ENCODE measurements around the gene BCL11B. TPM values are rescaled to one million over a fixed set of nuclear protein-coding genes. Genes with fewer than 3 reads are reported as not detected.

BCL11B gene
- total and polyA plus RNA-seq, 5 experiments from 2014 or later = 8.2 to 209 (median 12.1) TPM

- H3K27ac Mint-ChIP-seq = no peak overlapping the region
- H3K4me3 Mint-ChIP-seq = no peak overlapping the region
- POLR2A ChIA-PET = no interaction called here
- ATAC-seq = no peak
- DNase-seq = no peak
- no peaks in the 10 kb centered on the region for H3K9me3 Mint-ChIP-seq
- H3K27me3 Mint-ChIP-seq = no peaks in the 10 kb centered on the region
- H3K4me1 Mint-ChIP-seq = peaks cover 6 to 14% (median 12%) of the 10 kb centered on the region in 4 donors
- H3K36me3 Mint-ChIP-seq = no peaks in the 10 kb centered on the region
These were observed 126.7 kb downstream of the BCL11B start for GRCh38 chr14:99145307-99145706.

- H3K36me3 Mint-ChIP-seq = no peaks in the 10 kb centered on the region
- H3K9me3 Mint-ChIP-seq = no peaks in the 10 kb centered on the region
- no peak for DNase-seq
- no peaks in the 10 kb centered on the region for H3K27me3 Mint-ChIP-seq
- POLR2A ChIA-PET = no interaction called here
- peaks cover 6 to 18% (median 12%) of the 10 kb centered on the region in 4 donors for H3K4me1 Mint-ChIP-seq
- ATAC-seq = no peak
- no peak overlapping the region for H3K27ac Mint-ChIP-seq
- no peak overlapping the region for H3K4me3 Mint-ChIP-seq
These were observed 128.2 kb downstream of the BCL11B start for GRCh38 chr14:99143793-99144192.

- Mint-ChIP-seq H3K4me1 (peaks cover 9 to 20% (median 16%) of the 10 kb centered on the region in 4 donors), H3K36me3 (no peaks in the 10 kb centered on the region)
- POLR2A ChIA-PET = no interaction called here
These were observed 128.9 kb downstream of the BCL11B start for GRCh38 chr14:99143126-99143525.

DNA sequence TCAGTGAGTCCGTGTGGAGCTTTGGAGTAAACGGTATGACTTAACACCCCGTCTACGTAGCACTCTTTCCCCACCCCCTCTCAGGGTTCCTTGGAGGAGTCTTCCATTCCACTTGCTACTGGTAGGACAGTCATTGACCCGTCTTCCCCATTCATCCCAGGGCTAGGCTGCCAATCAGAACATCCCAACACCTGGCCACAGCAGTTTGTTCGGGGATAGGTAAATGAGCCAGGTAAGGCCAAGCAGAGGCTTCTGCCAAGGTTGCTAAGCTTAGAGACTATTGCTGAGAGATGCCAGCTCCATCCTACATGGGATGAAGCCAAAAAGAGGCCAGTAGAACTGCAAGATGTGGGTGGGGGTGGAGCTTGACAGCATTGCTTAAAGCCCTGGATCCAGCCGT lies 130.8 kb downstream of the BCL11B start:
- no peak overlapping the region for H3K4me3 Mint-ChIP-seq
- peak overlapping the region in 1 of 10 donors; percentile 38 for H3K27ac Mint-ChIP-seq
- H3K4me1 Mint-ChIP-seq = peaks cover 19 to 30% (median 29%) of the 10 kb centered on the region in 4 donors
- DNase-seq (no peak), ATAC-seq (no peak)
- peaks cover 0 to 2% (median 0%) of the 10 kb centered on the region in 9 donors for H3K9me3 Mint-ChIP-seq
- POLR2A ChIA-PET = no interaction called here
- H3K36me3 Mint-ChIP-seq = no peaks in the 10 kb centered on the region
- H3K27me3 Mint-ChIP-seq = no peaks in the 10 kb centered on the region

More at GRCh38 chr14:99143126-99143525, 128.9 kb downstream of the BCL11B start:
- DNase-seq = no peak
- ATAC-seq = no peak
- peak overlapping the region in 3 of 10 donors; percentile 47 to 72 (median 51) for H3K27ac Mint-ChIP-seq
- H3K9me3 Mint-ChIP-seq = no peaks in the 10 kb centered on the region
- H3K27me3 Mint-ChIP-seq = no peaks in the 10 kb centered on the region
- H3K4me3 Mint-ChIP-seq = no peak overlapping the region

DNA sequence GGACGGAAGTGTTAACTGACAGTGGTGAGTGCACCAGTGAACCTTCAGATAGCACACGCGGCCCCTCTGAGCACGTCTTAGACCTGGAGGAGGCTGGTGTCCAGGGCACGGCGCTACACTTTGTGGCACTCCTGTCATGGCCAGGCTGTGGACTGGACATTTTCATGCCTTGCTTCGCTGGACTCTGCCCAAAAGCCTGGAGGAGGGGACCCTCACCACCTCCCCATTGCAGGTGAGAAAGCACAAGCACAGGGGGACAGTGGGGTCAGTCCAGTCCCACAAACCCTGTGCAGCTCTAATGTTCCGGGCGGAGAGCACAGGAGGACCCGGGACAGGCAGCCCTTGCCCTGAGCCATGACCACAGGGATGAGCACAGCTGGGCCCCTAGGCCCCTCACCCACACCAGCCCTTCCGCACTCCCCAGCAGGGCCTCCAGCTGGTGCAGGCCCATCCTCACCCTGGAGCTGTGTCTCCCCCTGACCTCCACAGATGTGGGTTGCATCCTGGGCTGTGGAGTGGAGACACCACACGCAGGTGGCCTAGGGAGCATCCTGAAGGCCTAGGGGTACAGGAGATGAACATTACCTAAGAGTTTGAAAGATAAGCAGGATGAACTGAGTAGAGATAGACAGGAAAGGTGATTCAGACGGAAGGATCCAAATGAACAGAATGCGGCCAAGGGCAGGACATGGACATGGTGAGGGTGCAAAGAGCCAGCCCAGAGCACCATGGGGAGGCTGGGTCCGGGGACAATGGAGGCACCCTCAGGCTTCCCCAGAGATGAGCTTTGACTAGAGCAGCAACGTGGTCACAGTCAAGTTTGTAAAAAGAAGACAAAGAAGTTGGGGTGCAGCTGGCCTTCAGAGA lies 132.8 kb downstream of the BCL11B start:
- Mint-ChIP-seq H3K27ac (peak overlapping the region in 2 of 10 donors; percentile 23 to 50), H3K36me3 (no peaks in the 10 kb centered on the region), H3K4me3 (no peak overlapping the region), H3K9me3 (peaks cover 0 to 2% (median 0%) of the 10 kb centered on the region in 9 donors), H3K4me1 (peaks cover 17 to 37% (median 29%) of the 10 kb centered on the region in 4 donors), H3K27me3 (no peaks in the 10 kb centered on the region)
- no peak for ATAC-seq
- DNase-seq = no peak
- POLR2A ChIA-PET = no interaction called here

GRCh38 chr14:99137913-99138571 lies 134.0 kb downstream of the BCL11B start:
- ATAC-seq (peak; percentile 73 to 82), DNase-seq (peak in 2 of 10 donors; percentile 17 to 36)
- POLR2A ChIA-PET = no interaction called here
- peaks cover 0 to 2% (median 0%) of the 10 kb centered on the region in 9 donors for H3K9me3 Mint-ChIP-seq
- peaks cover 14 to 43% (median 29%) of the 10 kb centered on the region in 4 donors for H3K4me1 Mint-ChIP-seq
- H3K27ac Mint-ChIP-seq = peak overlapping the region in 8 of 10 donors; percentile 18 to 71 (median 44)
- peaks cover 0 to 2% (median 0%) of the 10 kb centered on the region in 3 donors for H3K36me3 Mint-ChIP-seq
- no peaks in the 10 kb centered on the region for H3K27me3 Mint-ChIP-seq
- peak overlapping the region in 9 of 10 donors; percentile 27 to 83 (median 61) for H3K4me3 Mint-ChIP-seq

DNA sequence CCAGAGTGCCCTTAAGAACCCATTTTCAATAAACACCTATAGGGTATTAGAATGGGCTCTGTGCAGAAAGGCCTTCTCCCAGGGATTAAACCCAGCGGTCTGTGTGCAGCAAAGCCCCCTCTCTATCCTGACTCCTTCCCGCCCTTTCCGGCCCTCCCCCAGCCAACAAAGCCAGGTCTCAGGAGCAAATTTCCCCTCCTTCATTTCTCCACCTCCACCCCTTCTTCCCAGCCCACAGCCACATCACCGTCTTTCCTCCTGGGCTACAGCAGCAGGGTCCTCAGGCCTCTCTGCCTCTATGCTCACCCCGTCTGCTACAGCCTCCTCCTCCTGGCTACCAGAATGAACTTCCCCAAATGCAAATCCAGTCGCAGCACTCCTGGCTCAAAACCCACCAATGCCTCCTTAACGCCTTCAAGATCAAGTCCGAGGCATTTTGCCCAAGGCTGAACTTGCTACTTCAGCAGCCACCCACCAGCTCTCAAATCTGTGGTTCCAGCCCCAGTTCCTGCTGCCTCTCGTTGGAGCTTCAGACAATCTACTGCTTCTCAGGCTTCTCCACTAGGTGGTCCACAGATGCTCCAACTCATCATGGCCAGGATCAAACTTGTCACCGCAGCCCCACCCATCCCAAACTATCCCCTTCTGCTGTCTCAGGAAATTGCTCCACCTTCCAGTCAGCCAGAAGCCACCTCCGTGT lies 134.8 kb downstream of the BCL11B start:
- Mint-ChIP-seq H3K36me3 (peaks cover 0 to 2% (median 0%) of the 10 kb centered on the region in 3 donors), H3K27ac (peak overlapping the region in 8 of 10 donors; percentile 0 to 83 (median 41)), H3K27me3 (no peaks in the 10 kb centered on the region), H3K9me3 (peaks cover 0 to 2% (median 0%) of the 10 kb centered on the region in 9 donors), H3K4me3 (peak overlapping the region in 8 of 10 donors; percentile 39 to 83 (median 63)), H3K4me1 (peaks cover 14 to 45% (median 29%) of the 10 kb centered on the region in 4 donors)
- ATAC-seq (peak; percentile 29 to 39), DNase-seq (peak in 1 of 10 donors; percentile 9)
- POLR2A ChIA-PET = no interaction called here

DNA sequence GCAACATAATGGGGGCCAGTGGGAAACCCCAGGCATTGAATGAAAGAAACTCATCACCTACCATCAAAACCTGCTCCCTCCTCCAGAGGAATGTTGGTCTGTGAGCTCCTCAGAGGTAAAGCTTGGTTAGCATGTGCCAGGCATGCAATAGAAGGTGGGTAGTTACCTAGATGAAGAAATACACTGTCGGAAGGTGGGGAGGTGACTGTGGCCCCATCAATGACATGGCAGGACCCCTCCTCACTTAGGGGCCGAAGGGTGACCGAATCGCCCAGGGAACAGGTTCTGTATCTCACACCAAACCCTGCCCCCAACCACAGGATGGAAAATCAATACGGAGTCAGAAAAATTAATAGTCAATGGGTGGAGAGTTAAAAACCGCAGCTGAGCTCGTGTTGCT lies 135.6 kb downstream of the BCL11B start:
- DNase-seq = peak in 1 of 10 donors; percentile 2
- Mint-ChIP-seq H3K27me3 (no peaks in the 10 kb centered on the region), H3K27ac (peak overlapping the region in 2 of 10 donors; percentile 10 to 51)

GRCh38 chr14:99136047-99136400 lies 136.0 kb downstream of the BCL11B start:
- H3K36me3 Mint-ChIP-seq = peaks cover 0 to 2% (median 0%) of the 10 kb centered on the region in 3 donors
- no peak for ATAC-seq
- H3K4me3 Mint-ChIP-seq = peak overlapping the region in 1 of 10 donors; percentile 29
- H3K27ac Mint-ChIP-seq = peak overlapping the region in 1 of 10 donors; percentile 82
- H3K27me3 Mint-ChIP-seq = no peaks in the 10 kb centered on the region
- H3K4me1 Mint-ChIP-seq = peaks cover 14 to 45% (median 29%) of the 10 kb centered on the region in 4 donors
- peaks cover 0 to 2% (median 0%) of the 10 kb centered on the region in 9 donors for H3K9me3 Mint-ChIP-seq
- DNase-seq = peak in 1 of 10 donors; percentile 2
- POLR2A ChIA-PET = no interaction called here

More for the DNA sequence above, 135.6 kb downstream of the BCL11B start:
- peaks cover 14 to 45% (median 30%) of the 10 kb centered on the region in 4 donors for H3K4me1 Mint-ChIP-seq
- peaks cover 0 to 2% (median 0%) of the 10 kb centered on the region in 9 donors for H3K9me3 Mint-ChIP-seq
- peaks cover 0 to 2% (median 0%) of the 10 kb centered on the region in 3 donors for H3K36me3 Mint-ChIP-seq
- H3K4me3 Mint-ChIP-seq = peak overlapping the region in 1 of 10 donors; percentile 38
- no peak for ATAC-seq
- POLR2A ChIA-PET = no interaction called here

DNA sequence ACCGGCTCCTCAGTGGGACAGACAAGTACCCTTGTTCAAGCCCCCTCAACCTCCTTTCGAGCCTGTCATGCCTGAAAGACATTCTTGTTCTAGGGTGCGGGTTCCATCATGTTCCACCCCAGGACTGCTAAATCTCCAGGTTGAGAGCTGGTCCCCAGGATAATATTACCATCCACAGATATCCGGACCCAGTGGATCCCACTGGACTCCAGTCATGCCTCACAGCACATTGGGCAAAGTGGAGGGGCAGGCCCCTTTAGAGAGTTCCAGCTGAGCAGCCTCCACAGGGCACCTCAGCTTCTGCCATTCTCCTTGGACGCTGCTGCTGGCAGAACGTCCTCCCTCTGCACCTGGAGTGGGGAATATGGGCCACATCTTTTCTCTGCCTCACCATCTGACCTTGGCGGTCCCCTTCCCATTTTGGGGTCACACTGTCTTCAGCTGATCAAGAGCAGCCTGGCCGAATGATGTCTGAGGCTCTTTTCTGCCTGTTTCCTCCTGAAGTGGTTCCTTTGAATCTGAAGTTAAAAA lies 137.4 kb downstream of the BCL11B start:
- peaks cover 0 to 2% (median 0%) of the 10 kb centered on the region in 9 donors for H3K9me3 Mint-ChIP-seq
- no peaks in the 10 kb centered on the region for H3K27me3 Mint-ChIP-seq
- POLR2A ChIA-PET = no interaction called here
- H3K4me3 Mint-ChIP-seq = no peak overlapping the region
- H3K27ac Mint-ChIP-seq = peak overlapping the region in 1 of 10 donors; percentile 71
- DNase-seq (peak in 1 of 10 donors; percentile 11), ATAC-seq (no peak)
- H3K36me3 Mint-ChIP-seq = peaks cover 0 to 2% (median 0%) of the 10 kb centered on the region in 3 donors
- peaks cover 16 to 49% (median 34%) of the 10 kb centered on the region in 4 donors for H3K4me1 Mint-ChIP-seq

DNA sequence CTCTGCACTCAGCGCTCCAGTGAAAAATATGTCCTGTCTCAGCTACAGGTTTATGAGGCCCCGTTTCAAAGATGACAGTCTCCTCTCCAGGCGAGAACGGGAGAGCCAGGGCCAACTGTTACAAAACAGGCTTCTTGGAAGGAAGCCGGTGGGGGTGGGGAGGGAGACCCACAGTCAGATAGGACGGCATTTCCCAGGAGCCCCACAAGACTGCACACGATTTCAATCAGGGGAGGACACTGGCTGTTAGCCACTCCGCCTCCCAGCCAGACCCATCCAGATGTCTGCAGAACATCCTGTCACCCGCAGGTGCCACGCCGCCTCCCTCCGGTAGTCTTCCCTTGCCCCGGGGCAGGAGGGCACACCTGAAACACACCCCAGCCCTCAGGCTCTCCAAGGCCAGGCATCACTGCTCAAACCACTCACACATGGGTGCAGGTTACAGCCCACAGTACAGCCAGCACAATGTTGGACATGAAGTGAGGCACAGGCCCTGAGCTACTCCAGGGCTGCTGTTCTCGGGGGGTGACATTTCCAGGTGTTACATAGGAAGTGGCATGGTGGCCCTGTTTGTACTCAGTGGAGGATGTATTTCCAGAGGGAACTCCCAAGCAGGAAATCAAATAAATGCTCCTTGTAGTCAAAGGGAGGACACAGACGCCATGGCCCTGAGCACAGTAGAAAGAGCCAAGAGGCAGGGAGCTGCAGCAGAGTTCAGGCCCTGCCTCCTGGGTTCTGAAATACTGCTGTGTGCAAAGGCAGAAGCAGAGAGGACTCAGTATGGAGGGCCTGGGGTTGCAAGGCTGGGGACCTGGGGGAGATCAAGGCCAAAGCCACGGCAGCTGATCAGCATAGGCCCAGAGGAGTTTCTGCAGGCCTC lies 138.1 kb downstream of the BCL11B start:
- Mint-ChIP-seq H3K27me3 (no peaks in the 10 kb centered on the region), H3K27ac (peak overlapping the region in 2 of 10 donors; percentile 41 to 71), H3K9me3 (peaks cover 0 to 2% (median 0%) of the 10 kb centered on the region in 9 donors), H3K36me3 (peaks cover 0 to 2% (median 0%) of the 10 kb centered on the region in 3 donors), H3K4me3 (no peak overlapping the region), H3K4me1 (peaks cover 20 to 54% (median 36%) of the 10 kb centered on the region in 4 donors)
- ATAC-seq (no peak), DNase-seq (peak in 1 of 10 donors; percentile 14)
- POLR2A ChIA-PET = no interaction called here
